BLaER1 treated with 17β-estradiol and CSF1 and Interleukin-3, amounts not matched to agents 10 nM and 100 nM (cell line): ENCODE results near the gene SH3PXD2A.

Source experiments
- H3K27ac ChIP-seq, 11 experiments: shearing (Covaris generic); formaldehyde crosslinking; 2 replicates each; pipeline ENCODE4 v1.8.1; 2022
- H3K27me3 ChIP-seq, 11 experiments: shearing (Covaris generic); formaldehyde crosslinking; 2 replicates each; pipeline ENCODE4 v1.8.1; 2022
- H3K36me3 ChIP-seq, 11 experiments: shearing (Covaris generic); formaldehyde crosslinking; 2 replicates each; pipeline ENCODE4 v1.8.1; 2022
- H3K4me1 ChIP-seq, 10 experiments: shearing (Covaris generic); formaldehyde crosslinking; 2 replicates each; pipeline ENCODE4 v1.8.1; 2022
- H3K4me2 ChIP-seq, 11 experiments: shearing (Covaris generic); formaldehyde crosslinking; 2 replicates each; pipeline ENCODE4 v1.8.1; 2022
- H3K4me3 ChIP-seq, 10 experiments: shearing (Covaris generic); formaldehyde crosslinking; 2 replicates each; pipeline ENCODE4 v1.8.1; 2022
- H3K9ac ChIP-seq, 11 experiments: shearing (Covaris generic); formaldehyde crosslinking; 2 replicates each; pipeline ENCODE4 v1.8.1; 2022
- H3K9me3 ChIP-seq, 11 experiments: shearing (Covaris generic); formaldehyde crosslinking; replicated peaks in 1 of 11; 2 replicates each; pipeline ENCODE4 v1.8.1; 2022
- H4K20me1 ChIP-seq, 11 experiments: shearing (Covaris generic); formaldehyde crosslinking; 2 replicates each; pipeline ENCODE4 v1.8.1; 2022
- Cebpa-rat ChIP-seq, 11 experiments: shearing (Covaris generic); IDR thresholded peaks; 2 replicates each; pipeline ENCODE4 v1.8.1; 2022

Gene SH3PXD2A

DNA sequence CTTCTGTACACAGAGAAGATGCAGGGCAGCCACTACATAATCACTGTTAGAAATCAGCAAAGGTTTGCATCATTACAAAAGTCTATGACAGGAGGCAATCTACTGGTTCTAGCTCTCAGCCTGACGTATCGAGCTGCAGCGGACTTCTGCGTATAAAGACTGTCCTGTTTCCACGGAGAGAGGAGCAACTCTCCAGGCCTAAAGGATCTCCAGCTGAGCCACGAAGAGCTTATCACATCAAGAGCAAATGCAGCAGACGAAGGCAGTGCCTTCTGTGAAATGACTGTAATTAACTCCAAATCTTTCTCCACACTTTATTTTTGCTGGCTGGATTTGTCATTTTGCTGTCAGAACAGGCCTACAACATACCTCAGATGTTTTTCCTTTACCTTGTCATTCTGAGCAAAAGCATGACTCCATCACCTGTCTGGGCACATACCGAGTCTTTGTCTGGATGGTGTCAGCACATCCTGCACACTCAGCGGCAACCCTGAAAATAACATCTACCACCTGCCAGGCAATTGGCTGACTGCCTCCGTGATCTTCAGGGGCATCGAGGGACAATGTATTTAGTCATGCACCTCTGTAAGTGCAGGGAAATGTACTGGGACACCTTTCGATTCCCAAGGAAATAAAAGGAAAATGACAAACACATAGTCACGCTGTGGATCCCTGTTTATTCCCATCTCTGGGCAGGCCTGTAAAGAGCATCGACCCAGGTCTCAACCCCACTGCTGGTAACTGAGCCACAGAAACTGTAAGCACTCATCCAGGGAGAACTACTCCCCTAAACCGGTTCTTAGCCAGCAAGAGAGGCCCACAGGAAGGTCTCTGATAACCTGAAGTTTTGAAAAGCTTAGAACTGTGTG is 26.3 kb upstream of the SH3PXD2A start:
- H3K4me2 ChIP-seq: no peak overlapping the region
- TF ChIP-seq Cebpa-rat (IDR thresholded peaks at IDR 0.05): no peak
- H4K20me1 ChIP-seq: no peaks in the 10 kb centered on the region; a peak in 1 of 22 replicates
- no peak overlapping the region; a peak in 1 of 22 replicates for H3K9ac ChIP-seq
- H3K27me3 ChIP-seq: no peaks in the 10 kb centered on the region
- no peak overlapping the region for H3K4me3 ChIP-seq
- no peaks in the 10 kb centered on the region for H3K9me3 ChIP-seq
- H3K36me3 ChIP-seq: peaks cover 24 to 60% (median 48%) of the 10 kb centered on the region in 11 experiments; a peak in 20 of 22 replicates
- peaks cover 6 to 14% (median 12%) of the 10 kb centered on the region in 10 experiments for H3K4me1 ChIP-seq
- H3K27ac ChIP-seq: no peak overlapping the region

DNA sequence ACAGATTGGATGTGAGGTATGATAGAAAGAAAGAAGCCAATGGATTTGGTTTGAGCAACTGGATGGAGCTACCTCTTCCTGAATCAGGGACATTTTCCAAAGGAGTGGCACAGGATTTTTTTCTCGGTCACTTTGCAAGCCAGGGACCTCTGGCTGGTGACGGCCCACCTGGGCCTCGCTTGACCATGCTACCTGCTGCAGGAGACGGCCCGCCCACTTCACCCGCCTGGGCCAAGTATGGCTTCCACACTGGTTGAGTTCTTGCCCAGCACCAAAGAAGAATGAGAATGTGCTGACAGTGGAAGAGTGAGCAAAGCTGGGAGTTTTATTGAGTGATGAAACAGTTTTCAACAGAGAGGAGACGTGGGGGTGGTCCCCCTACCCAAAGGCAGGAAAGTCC is 24.5 kb upstream of the SH3PXD2A start:
- Histone ChIP-seq H3K36me3 (peaks cover 24 to 58% (median 46%) of the 10 kb centered on the region in 11 experiments; a peak in 20 of 22 replicates), H3K4me1 (peaks cover 2 to 6% (median 5%) of the 10 kb centered on the region in 10 experiments), H3K27me3 (no peaks in the 10 kb centered on the region), H3K4me2 (no peak overlapping the region), H3K4me3 (no peak overlapping the region), H3K9ac (no peak overlapping the region), H3K9me3 (no peaks in the 10 kb centered on the region), H4K20me1 (no peaks in the 10 kb centered on the region; a peak in 1 of 22 replicates), H3K27ac (no peak overlapping the region)
- TF ChIP-seq Cebpa-rat (IDR thresholded peaks at IDR 0.05): no peak

DNA sequence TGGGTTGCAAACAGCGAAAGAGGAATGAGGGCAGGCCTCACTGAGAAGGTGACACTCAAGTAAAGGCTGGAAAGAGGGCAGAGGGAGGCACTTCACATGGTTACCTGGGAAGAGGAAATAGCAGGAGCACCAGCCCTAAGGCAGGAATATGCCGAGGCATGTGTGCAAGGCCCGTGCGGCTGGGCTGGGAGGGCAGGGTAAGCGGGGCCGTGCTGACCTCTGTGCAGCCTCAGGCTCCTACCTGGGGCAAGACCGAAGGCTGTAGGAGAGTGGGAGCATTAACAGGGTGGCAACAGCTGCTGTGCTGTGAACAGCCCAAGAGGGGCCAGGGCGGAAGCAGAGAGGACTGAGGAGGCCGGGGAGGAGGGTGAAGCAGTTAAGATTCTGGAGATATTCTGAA is 24.0 kb upstream of the SH3PXD2A start:
- Histone ChIP-seq H3K27me3 (no peaks in the 10 kb centered on the region), H3K4me1 (peaks cover 0 to 1% (median under 1%) of the 10 kb centered on the region in 10 experiments; a peak in 8 of 20 replicates), H3K27ac (no peak overlapping the region), H3K36me3 (peaks cover 24 to 58% (median 46%) of the 10 kb centered on the region in 11 experiments; a peak in 20 of 22 replicates), H3K4me2 (no peak overlapping the region), H4K20me1 (no peaks in the 10 kb centered on the region; a peak in 1 of 22 replicates), H3K4me3 (no peak overlapping the region), H3K9ac (no peak overlapping the region), H3K9me3 (no peaks in the 10 kb centered on the region)
- TF ChIP-seq Cebpa-rat (IDR thresholded peaks at IDR 0.05): no peak

DNA sequence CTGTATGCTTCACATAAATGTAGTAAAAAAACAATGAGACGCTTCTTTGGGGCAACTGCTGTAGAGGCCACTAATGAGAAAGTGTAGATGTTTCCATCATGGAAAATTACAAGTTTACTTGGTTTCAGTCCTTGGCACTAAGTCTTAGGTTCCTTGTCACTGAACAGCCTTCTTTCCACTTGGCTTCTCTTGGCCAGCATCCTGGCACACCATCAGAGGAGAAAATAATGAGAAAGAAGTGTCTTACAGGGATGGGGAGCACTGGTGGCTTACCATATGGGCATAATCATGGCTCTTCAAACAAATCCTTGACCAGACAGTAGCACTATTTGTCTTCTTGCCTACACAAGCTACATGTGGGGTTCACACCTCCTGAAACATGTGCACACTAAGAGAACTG is 22.5 kb upstream of the SH3PXD2A start:
- TF ChIP-seq Cebpa-rat (IDR thresholded peaks at IDR 0.05): no peak
- Histone ChIP-seq H3K9me3 (no peaks in the 10 kb centered on the region), H3K27ac (no peak overlapping the region), H3K9ac (no peak overlapping the region), H4K20me1 (no peaks in the 10 kb centered on the region), H3K36me3 (peaks cover 21 to 54% (median 45%) of the 10 kb centered on the region in 11 experiments; a peak in 20 of 22 replicates), H3K4me3 (no peak overlapping the region), H3K4me1 (peaks cover 0 to 15% (median under 1%) of the 10 kb centered on the region in 10 experiments; a peak in 3 of 20 replicates), H3K27me3 (no peaks in the 10 kb centered on the region), H3K4me2 (no peak overlapping the region)

DNA sequence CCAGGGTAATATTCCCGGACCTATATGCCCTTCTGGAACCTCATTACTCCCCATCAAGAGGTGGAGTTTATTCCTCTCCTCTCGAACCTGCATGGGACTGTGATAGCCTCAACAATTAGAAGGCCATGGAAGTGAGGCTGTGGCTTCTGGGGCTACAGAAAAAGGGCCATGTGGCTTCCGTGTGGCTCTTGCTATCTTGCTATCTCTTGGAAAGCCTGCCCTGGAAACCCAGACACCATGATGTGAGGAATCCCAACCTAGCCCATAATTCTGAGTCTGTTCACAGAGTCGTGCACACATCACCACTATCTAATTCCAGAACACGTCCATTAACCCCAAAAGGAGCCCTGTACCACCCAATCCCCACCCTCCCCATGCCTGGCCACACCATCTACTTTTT is 20.8 kb upstream of the SH3PXD2A start:
- TF ChIP-seq Cebpa-rat (IDR thresholded peaks at IDR 0.05): no peak
- H3K9ac ChIP-seq: no peak overlapping the region
- H3K4me1 ChIP-seq: peaks cover 0 to 23% (median 9%) of the 10 kb centered on the region in 10 experiments; a peak in 11 of 20 replicates
- H3K27me3 ChIP-seq: no peaks in the 10 kb centered on the region
- no peak overlapping the region for H3K4me3 ChIP-seq
- H3K27ac ChIP-seq: no peak overlapping the region
- H3K36me3 ChIP-seq: peaks cover 8 to 37% (median 28%) of the 10 kb centered on the region in 11 experiments; a peak in 19 of 22 replicates
- no peaks in the 10 kb centered on the region for H4K20me1 ChIP-seq
- H3K9me3 ChIP-seq: no peaks in the 10 kb centered on the region
- no peak overlapping the region for H3K4me2 ChIP-seq

DNA sequence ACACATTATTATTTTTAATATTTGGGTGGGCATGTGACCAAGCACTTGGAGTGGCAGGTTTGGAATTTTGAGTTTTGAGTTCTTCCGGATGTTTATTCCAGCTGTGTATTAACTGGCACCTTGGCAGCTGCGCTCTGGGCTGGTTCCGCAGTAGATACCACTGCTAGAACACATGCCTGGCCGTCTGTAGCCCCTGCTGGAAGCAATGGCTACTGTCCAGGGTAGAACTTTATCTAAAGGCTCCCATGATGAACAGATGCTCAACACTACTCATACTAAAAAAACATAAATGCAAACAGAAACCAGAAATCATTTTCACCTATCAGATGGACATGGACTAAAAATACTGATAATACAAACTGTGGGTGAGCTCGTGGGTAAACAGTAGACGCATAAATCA is 19.4 kb upstream of the SH3PXD2A start:
- peaks cover 0 to 23% (median 9%) of the 10 kb centered on the region in 10 experiments; a peak in 11 of 20 replicates for H3K4me1 ChIP-seq

DNA sequence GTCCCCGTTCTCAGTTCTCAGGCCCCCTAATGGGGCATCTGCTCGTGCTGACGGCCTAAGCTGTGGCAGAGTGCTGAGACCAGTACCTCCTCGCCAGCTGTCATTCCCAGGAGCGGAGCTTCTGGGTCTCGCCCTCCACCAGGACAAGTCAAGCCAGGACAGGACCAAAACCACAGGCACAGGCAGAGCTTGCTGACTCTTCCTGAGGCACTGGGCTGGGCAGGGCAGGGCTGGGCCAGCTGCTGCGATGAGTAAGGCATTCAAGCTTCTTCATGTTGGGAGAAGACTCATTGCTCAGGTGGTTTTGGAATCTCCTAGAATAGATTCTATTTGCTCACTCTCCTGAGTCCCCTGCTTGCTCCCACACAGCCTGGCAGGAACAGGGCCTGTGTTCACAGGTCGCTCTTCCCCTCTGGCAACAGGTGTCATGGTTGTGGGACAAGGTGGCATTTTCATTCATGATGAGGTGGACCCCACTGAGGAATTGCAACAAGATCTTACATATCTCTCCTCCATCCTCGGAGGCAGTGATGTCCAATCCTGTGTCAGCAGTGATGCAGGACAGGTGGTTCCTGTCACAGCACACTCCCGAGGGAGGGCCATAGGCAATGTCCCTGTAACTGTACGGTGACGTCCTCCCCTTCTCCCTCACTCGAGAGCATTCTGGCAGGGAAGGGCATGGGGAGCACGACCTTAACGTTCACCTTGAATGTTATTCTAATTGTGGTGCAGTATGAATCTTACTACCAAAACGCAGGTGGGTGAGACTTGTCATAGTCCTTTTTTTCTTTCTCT is 17.0 kb upstream of the SH3PXD2A start:
- Histone ChIP-seq H3K4me2 (peak overlapping the region in 6 of 11 experiments; percentile 5 to 42 (median 30); a peak in 7 of 22 replicates), H3K9me3 (no peaks in the 10 kb centered on the region), H3K27ac (no peak overlapping the region), H3K27me3 (no peaks in the 10 kb centered on the region), H3K36me3 (no peaks in the 10 kb centered on the region), H3K4me3 (no peak overlapping the region), H3K9ac (no peak overlapping the region), H4K20me1 (no peaks in the 10 kb centered on the region), H3K4me1 (peaks cover 0 to 23% (median 9%) of the 10 kb centered on the region in 10 experiments; a peak in 11 of 20 replicates)
- TF ChIP-seq Cebpa-rat (IDR thresholded peaks at IDR 0.05): no peak

More for the DNA sequence above, 19.4 kb upstream of the SH3PXD2A start:
- Histone ChIP-seq H3K4me3 (no peak overlapping the region), H3K36me3 (peaks cover 7 to 23% (median 16%) of the 10 kb centered on the region in 11 experiments; a peak in 17 of 22 replicates), H3K4me2 (no peak overlapping the region; a peak in 1 of 22 replicates), H3K27me3 (no peaks in the 10 kb centered on the region), H4K20me1 (no peaks in the 10 kb centered on the region), H3K9me3 (no peaks in the 10 kb centered on the region), H3K9ac (no peak overlapping the region), H3K27ac (no peak overlapping the region)
- TF ChIP-seq Cebpa-rat (IDR thresholded peaks at IDR 0.05): no peak

DNA sequence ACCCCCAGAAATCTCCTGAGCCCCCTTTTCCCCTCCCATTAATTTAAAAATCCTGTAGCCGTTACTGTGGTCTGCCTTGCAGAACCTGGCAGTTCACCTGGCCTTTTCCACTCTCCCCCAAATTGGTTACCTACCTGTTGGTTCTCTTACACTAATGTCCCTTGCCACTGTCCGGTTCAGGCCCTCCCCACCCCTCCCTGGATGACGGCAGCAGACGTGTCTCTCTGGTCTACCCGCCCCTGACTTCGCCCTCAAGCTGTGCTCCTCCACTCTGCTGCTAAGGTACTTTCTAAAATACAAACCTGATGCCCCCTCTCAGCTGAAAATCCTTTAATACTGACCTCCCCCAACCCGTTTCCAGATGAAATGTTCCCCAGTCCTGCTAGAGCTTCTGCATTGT is 15.6 kb upstream of the SH3PXD2A start:
- H3K36me3 ChIP-seq: no peaks in the 10 kb centered on the region
- no peaks in the 10 kb centered on the region for H4K20me1 ChIP-seq
- H3K4me2 ChIP-seq: no peak overlapping the region
- H3K27ac ChIP-seq: no peak overlapping the region
- H3K9me3 ChIP-seq: peaks cover 3 to 12% (median 8%) of the 10 kb centered on the region in 11 experiments
- no peak for TF ChIP-seq Cebpa-rat (IDR thresholded peaks at IDR 0.05)
- no peak overlapping the region for H3K4me3 ChIP-seq
- H3K9ac ChIP-seq: no peak overlapping the region
- peaks cover 0 to 23% (median 9%) of the 10 kb centered on the region in 10 experiments; a peak in 11 of 20 replicates for H3K4me1 ChIP-seq
- no peaks in the 10 kb centered on the region for H3K27me3 ChIP-seq

DNA sequence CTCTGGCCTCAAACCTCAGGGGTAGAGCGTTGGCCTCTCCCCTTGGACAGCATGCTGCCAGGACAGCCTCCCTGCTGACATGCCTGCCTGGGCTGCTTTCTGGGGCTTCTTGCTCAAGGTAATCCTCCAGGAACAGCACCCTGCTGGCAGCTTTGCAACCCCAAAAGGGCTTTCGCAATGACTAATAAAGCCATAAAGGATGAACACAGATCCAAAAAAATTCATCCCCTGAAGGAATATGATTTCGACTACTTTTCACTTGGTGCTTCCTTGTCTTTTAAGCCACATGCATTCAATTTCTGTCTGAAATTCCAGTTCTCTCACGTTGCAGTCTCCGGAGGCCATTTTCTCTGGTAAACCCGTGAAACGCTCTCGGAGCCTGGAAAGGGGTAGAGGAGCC is 15.1 kb upstream of the SH3PXD2A start:
- H4K20me1 ChIP-seq: no peaks in the 10 kb centered on the region
- peaks cover 0 to 23% (median 9%) of the 10 kb centered on the region in 10 experiments; a peak in 11 of 20 replicates for H3K4me1 ChIP-seq
- H3K9ac ChIP-seq: no peak overlapping the region
- peaks cover 8 to 16% (median 13%) of the 10 kb centered on the region in 11 experiments for H3K9me3 ChIP-seq
- TF ChIP-seq Cebpa-rat (IDR thresholded peaks at IDR 0.05): no peak
- H3K4me2 ChIP-seq: no peak overlapping the region
- H3K27me3 ChIP-seq: no peaks in the 10 kb centered on the region
- no peak overlapping the region for H3K4me3 ChIP-seq
- H3K36me3 ChIP-seq: no peaks in the 10 kb centered on the region
- no peak overlapping the region for H3K27ac ChIP-seq
